Activated CD8-positive, alpha-beta memory T cell treated with anti-CD3 and anti-CD28 coated beads, Interleukin-2, amount 50 U/mL, for 1 hour (primary cell): ENCODE results near the gene SMIM10.
"Not testable (repeated sequence)": the region's sequence is repeated elsewhere in the genome, so short reads cannot be mapped to it uniquely, and the experiment has no call there.

Experiments used
- DNase-seq: peaks from one replicate; pipeline ENCODE4 v3.0.0-alpha.2; 2020; ENCODE audit errors: extremely low read depth

The SMIM10 gene

GRCh38 chrX:134990801-134991481 lies at the start of gene SMIM10:
Gene SMIM10 (plus strand): TSS chrX:134990991. CDS start chrX:134991096, 105 bp downstream.
- no peak for DNase-seq

- not testable (repeated sequence) for DNase-seq
Measured at GRCh38 chrX:134946364-134946763, 44.4 kb upstream of the SMIM10 start.

- no peak for DNase-seq
Measured at GRCh38 chrX:134948333-134949241, 42.2 kb upstream of the SMIM10 start.

GRCh38 chrX:134949271-134949670 lies 41.5 kb upstream of the SMIM10 start:
- no peak for DNase-seq

- DNase-seq: no peak
Measured at GRCh38 chrX:134957836-134958235, 33.0 kb upstream of the SMIM10 start.

- DNase-seq: not testable (repeated sequence)
Measured at GRCh38 chrX:134960366-134960765, 30.4 kb upstream of the SMIM10 start.

GRCh38 chrX:134963041-134963440 lies 27.8 kb upstream of the SMIM10 start:
- DNase-seq: no peak

GRCh38 chrX:134969726-134970125 lies 21.1 kb upstream of the SMIM10 start:
- no peak for DNase-seq

- no peak for DNase-seq
Measured at GRCh38 chrX:134971926-134972325, 18.9 kb upstream of the SMIM10 start.

- no peak for DNase-seq
Measured at GRCh38 chrX:134975516-134975915, 15.3 kb upstream of the SMIM10 start.

- DNase-seq: no peak
Measured at GRCh38 chrX:134981910-134982309, 8.9 kb upstream of the SMIM10 start.

GRCh38 chrX:134982748-134983147 lies 8.0 kb upstream of the SMIM10 start:
- DNase-seq: no peak

- no peak for DNase-seq
Measured at GRCh38 chrX:134985479-134985878, 5.3 kb upstream of the SMIM10 start.

GRCh38 chrX:134990475-134990800 lies 353 bp upstream of the SMIM10 start:
- no peak for DNase-seq

GRCh38 chrX:134997646-134998045 lies 6.9 kb downstream of the SMIM10 start:
- no peak for DNase-seq

- DNase-seq: no peak
Measured at GRCh38 chrX:134998246-134998645, 7.5 kb downstream of the SMIM10 start.

GRCh38 chrX:134999469-134999868 lies 8.7 kb downstream of the SMIM10 start:
- DNase-seq: no peak

GRCh38 chrX:135000516-135000915 lies 9.7 kb downstream of the SMIM10 start:
- no peak for DNase-seq

- DNase-seq: peak; percentile 70
Measured at GRCh38 chrX:135003876-135004623, 13.3 kb downstream of the SMIM10 start.

GRCh38 chrX:135006187-135006586 lies 15.4 kb downstream of the SMIM10 start:
- no peak for DNase-seq

- DNase-seq: no peak
Measured at GRCh38 chrX:135009057-135009610, 18.3 kb downstream of the SMIM10 start.

- no peak for DNase-seq
Measured at GRCh38 chrX:135009838-135010237, 19.0 kb downstream of the SMIM10 start.
